Liver (tissue), 9 donors: ENCODE data around the gene POPDC3. TPM values are rescaled to one million over a fixed set of nuclear protein-coding genes. Genes with fewer than 3 reads are reported as not detected.

Source experiments
- DNase-seq: peaks from one replicate; pipeline ENCODE4 v3.0.0-alpha.2; 2017; ENCODE audit warnings: low spot score
- H3K27ac ChIP-seq, 2 donors: one replicate each; pipeline ENCODE4 v1.7.0; 2013; ENCODE audit warnings: inconsistent platforms in 2 of 2, low read length in 2 of 2, control low read depth in 1 of 2, low read depth in 1 of 2, mild to moderate bottlenecking in 1 of 2
- H3K27me3 ChIP-seq, 4 donors: one replicate each; pipeline versions ENCODE4 v1.6.1 to v1.7.0; 2013; ENCODE audit warnings: low read length in 3 of 4, inconsistent platforms in 1 of 4, mild to moderate bottlenecking in 1 of 4, moderate library complexity in 1 of 4; ENCODE audit not compliant: control insufficient read depth in 4 of 4, insufficient read depth in 4 of 4
- H3K36me3 ChIP-seq, 4 donors: one replicate each; pipeline versions ENCODE4 v1.6.1 to v1.7.0; 2013; ENCODE audit warnings: low read length in 3 of 4, mild to moderate bottlenecking in 3 of 4, low read depth in 1 of 4, moderate library complexity in 1 of 4; ENCODE audit not compliant: control insufficient read depth in 4 of 4, insufficient read depth in 3 of 4
- H3K4me1 ChIP-seq, 4 donors: one replicate each; pipeline versions ENCODE4 v1.6.1 to v1.7.0; 2013; ENCODE audit warnings: low read length in 3 of 4, mild to moderate bottlenecking in 3 of 4, moderate library complexity in 1 of 4; ENCODE audit not compliant: control insufficient read depth in 4 of 4, insufficient read depth in 4 of 4
- H3K4me3 ChIP-seq, 3 donors: one replicate each; pipeline versions ENCODE4 v1.6.1 to v1.7.0; 2013; ENCODE audit warnings: low read length in 3 of 3, control low read depth in 1 of 3, low read depth in 1 of 3, mild to moderate bottlenecking in 1 of 3
- H3K9ac ChIP-seq, 2 donors: one replicate each; pipeline ENCODE4 v1.7.0; 2013; ENCODE audit warnings: low read length in 2 of 2, mild to moderate bottlenecking in 2 of 2, moderate library complexity in 2 of 2, control low read depth in 1 of 2, low read depth in 1 of 2
- H3K9me3 ChIP-seq, 4 donors: one replicate each; pipeline versions ENCODE4 v1.6.1 to v1.7.0; 2013; ENCODE audit warnings: low read length in 3 of 4; ENCODE audit not compliant: control insufficient read depth in 4 of 4
- EGR1 ChIP-seq, 2 donors: IDR thresholded peaks; 2 replicates each; pipeline ENCODE4 v1.6.1; 2016 to 2018; ENCODE audit warnings: antibody characterized with exemption in 2 of 2, low read depth in 2 of 2
- FOXA1 ChIP-seq: IDR thresholded peaks from 2 replicates; pipeline ENCODE4 v1.6.1; 2016; ENCODE audit warnings: antibody characterized with exemption
- FOXA2 ChIP-seq: IDR thresholded peaks from 2 replicates; pipeline ENCODE4 v1.6.1; 2016; ENCODE audit warnings: antibody characterized with exemption
- GABPA ChIP-seq, 2 donors: IDR thresholded peaks in 1 of 2; conservative IDR thresholded peaks in 1 of 2; 2 replicates each; pipeline ENCODE4 v1.6.1; 2016; ENCODE audit warnings: antibody characterized with exemption in 2 of 2, mild to moderate bottlenecking in 1 of 2, moderate library complexity in 1 of 2
- HNF4A ChIP-seq, 2 donors: conservative IDR thresholded peaks; 2 replicates each; pipeline ENCODE4 v1.6.1; 2016; ENCODE audit warnings: antibody characterized with exemption in 2 of 2, mild to moderate bottlenecking in 2 of 2
- HNF4G ChIP-seq: IDR thresholded peaks from 2 replicates; pipeline ENCODE4 v1.6.1; 2016; ENCODE audit warnings: antibody characterized with exemption
- NR2F2 ChIP-seq: IDR thresholded peaks from 2 replicates; pipeline ENCODE4 v1.6.1; 2016; ENCODE audit warnings: antibody characterized with exemption
- RAD21 ChIP-seq, 2 donors: IDR thresholded peaks; 2 replicates each; pipeline ENCODE4 v1.6.1; 2016; ENCODE audit warnings: antibody characterized with exemption in 2 of 2, mild to moderate bottlenecking in 2 of 2
- SP1 ChIP-seq: IDR thresholded peaks from 2 replicates; pipeline ENCODE4 v1.6.1; 2018; ENCODE audit warnings: antibody characterized with exemption, mild to moderate bottlenecking
- YY1 ChIP-seq: IDR thresholded peaks from 2 replicates; pipeline ENCODE4 v1.6.1; 2016; ENCODE audit warnings: antibody characterized with exemption, mild to moderate bottlenecking
- WGBS: extraction: QIAGEN DNeasy Blood & Tissue Kit; methylation state at CpG from one replicate; pipeline ENCODE4 v1.1.7; 2013; 5-methylcytosine and 5-hydroxymethylcytosine counted together
- polyA plus RNA-seq, 2 donors: library from polyadenylated mRNA; stranded (reverse) in 1 of 2; unstranded in 1 of 2; fragments of 200-250 nt in 1 of 2; fragments of >200 nt in 1 of 2; fragmentation: Nextera tagmentation in 1 of 2; extraction: Ambion mirVana in 1 of 2; gene quantifications; one replicate each; pipeline versions ENCODE4 v1.2.1 to v1.2.3, GENCODE V29; 2013 to 2015
- total RNA-seq, 2 donors: library from RNA; depleted of rRNA; stranded (reverse); fragments of >200 nt; gene quantifications; one replicate each; pipeline ENCODE4 v1.2.3, GENCODE V29; 2014
- TF ChIP-seq, protein P1 (sequence below): IDR thresholded peaks from 2 replicates; pipeline ENCODE4 v1.6.1; 2016; ENCODE audit warnings: antibody characterized with exemption
- TF ChIP-seq, protein P2 (sequence below): IDR thresholded peaks from 2 replicates; pipeline ENCODE4 v1.6.1; 2016; ENCODE audit warnings: antibody characterized with exemption, mild to moderate bottlenecking
- TF ChIP-seq, protein P3 (sequence below): IDR thresholded peaks from 2 replicates; pipeline ENCODE4 v1.6.1; 2016; ENCODE audit warnings: antibody characterized with exemption
- TF ChIP-seq, protein P4 (sequence below): IDR thresholded peaks from 2 replicates; pipeline ENCODE4 v1.6.1; 2016; ENCODE audit warnings: antibody characterized with exemption
- donor health status: healthy.
- donor health status: healthy.
- donor health status: healthy.
- donor health status: healthy.
- donor health status: healthy.

POPDC3 gene
- total and polyA plus RNA-seq, 4 donors: not detected

DNA sequence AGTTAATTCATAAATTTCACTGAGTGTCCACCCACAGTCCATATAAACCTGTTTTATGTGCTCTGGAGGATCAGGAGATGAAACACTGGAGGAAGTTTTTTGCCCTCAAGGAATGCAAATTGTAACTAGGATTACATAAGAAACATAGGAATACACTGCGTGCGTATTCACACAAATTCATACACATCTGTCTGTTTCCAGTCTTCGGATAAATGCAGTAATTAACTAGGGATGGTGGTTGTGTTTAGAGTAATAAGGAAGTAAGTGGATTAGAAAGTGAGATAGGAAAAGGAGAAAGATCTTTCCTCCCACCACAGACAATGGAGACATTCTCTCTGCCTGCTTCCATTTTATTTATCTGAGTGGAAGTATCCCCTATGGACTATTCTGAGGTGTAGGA, 35.7 kb upstream of the POPDC3 start:
- no peak for DNase-seq
- TF ChIP-seq HNF4G: no peak
- TF ChIP-seq, protein P1, sequence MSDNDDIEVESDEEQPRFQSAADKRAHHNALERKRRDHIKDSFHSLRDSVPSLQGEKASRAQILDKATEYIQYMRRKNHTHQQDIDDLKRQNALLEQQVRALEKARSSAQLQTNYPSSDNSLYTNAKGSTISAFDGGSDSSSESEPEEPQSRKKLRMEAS: no peak
- no peaks in the 10 kb centered on the region for H3K4me1 ChIP-seq
- H3K9me3 ChIP-seq: no peaks in the 10 kb centered on the region
- no peak overlapping the region for H3K4me3 ChIP-seq
- no peak overlapping the region for H3K27ac ChIP-seq
- H3K27me3 ChIP-seq: no peaks in the 10 kb centered on the region
- no peaks in the 10 kb centered on the region for H3K36me3 ChIP-seq
- no peak overlapping the region for H3K9ac ChIP-seq
- 83% methylated on average over 3 of the region's 3 CpGs for WGBS

DNA sequence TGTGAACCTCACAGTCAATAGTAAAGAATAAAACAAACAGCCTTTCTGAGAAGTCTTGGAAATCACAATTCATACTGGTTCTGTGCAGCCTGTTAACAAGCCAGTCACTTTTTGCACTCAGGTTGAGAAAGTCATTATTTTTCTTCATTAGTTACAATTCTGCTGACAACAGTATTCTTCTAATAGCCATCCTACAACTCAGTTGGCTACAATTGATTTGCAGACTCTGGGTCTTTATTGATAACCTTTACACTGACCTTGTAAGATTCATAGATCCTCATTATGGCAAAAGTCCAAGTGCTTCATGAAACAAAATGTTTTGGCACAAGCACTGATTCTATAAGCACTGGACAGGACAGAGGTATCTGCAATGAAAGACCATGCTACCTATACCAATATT, 34.9 kb upstream of the POPDC3 start:
- no peak overlapping the region for H3K9ac ChIP-seq
- H3K4me3 ChIP-seq: no peak overlapping the region
- no peaks in the 10 kb centered on the region for H3K4me1 ChIP-seq
- DNase-seq: no peak
- no peaks in the 10 kb centered on the region for H3K9me3 ChIP-seq
- TF ChIP-seq RAD21 (IDR thresholded peaks at IDR 0.05): no peak
- TF ChIP-seq, protein P2, sequence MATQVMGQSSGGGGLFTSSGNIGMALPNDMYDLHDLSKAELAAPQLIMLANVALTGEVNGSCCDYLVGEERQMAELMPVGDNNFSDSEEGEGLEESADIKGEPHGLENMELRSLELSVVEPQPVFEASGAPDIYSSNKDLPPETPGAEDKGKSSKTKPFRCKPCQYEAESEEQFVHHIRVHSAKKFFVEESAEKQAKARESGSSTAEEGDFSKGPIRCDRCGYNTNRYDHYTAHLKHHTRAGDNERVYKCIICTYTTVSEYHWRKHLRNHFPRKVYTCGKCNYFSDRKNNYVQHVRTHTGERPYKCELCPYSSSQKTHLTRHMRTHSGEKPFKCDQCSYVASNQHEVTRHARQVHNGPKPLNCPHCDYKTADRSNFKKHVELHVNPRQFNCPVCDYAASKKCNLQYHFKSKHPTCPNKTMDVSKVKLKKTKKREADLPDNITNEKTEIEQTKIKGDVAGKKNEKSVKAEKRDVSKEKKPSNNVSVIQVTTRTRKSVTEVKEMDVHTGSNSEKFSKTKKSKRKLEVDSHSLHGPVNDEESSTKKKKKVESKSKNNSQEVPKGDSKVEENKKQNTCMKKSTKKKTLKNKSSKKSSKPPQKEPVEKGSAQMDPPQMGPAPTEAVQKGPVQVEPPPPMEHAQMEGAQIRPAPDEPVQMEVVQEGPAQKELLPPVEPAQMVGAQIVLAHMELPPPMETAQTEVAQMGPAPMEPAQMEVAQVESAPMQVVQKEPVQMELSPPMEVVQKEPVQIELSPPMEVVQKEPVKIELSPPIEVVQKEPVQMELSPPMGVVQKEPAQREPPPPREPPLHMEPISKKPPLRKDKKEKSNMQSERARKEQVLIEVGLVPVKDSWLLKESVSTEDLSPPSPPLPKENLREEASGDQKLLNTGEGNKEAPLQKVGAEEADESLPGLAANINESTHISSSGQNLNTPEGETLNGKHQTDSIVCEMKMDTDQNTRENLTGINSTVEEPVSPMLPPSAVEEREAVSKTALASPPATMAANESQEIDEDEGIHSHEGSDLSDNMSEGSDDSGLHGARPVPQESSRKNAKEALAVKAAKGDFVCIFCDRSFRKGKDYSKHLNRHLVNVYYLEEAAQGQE: no peak
- TF ChIP-seq FOXA2: no peak
- no peak for TF ChIP-seq YY1
- no peak for TF ChIP-seq GABPA (IDR thresholded peaks at IDR 0.05 in 1 of 2, conservative IDR thresholded peaks at IDR 0.05 in 1 of 2)
- TF ChIP-seq, protein P3, sequence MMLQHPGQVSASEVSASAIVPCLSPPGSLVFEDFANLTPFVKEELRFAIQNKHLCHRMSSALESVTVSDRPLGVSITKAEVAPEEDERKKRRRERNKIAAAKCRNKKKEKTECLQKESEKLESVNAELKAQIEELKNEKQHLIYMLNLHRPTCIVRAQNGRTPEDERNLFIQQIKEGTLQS: no peak
- TF ChIP-seq HNF4A (conservative IDR thresholded peaks at IDR 0.05): no peak
- TF ChIP-seq, protein P1: no peak
- TF ChIP-seq NR2F2: no peak
- H3K27me3 ChIP-seq: no peaks in the 10 kb centered on the region
- H3K27ac ChIP-seq: no peak overlapping the region
- no peaks in the 10 kb centered on the region for H3K36me3 ChIP-seq

DNA sequence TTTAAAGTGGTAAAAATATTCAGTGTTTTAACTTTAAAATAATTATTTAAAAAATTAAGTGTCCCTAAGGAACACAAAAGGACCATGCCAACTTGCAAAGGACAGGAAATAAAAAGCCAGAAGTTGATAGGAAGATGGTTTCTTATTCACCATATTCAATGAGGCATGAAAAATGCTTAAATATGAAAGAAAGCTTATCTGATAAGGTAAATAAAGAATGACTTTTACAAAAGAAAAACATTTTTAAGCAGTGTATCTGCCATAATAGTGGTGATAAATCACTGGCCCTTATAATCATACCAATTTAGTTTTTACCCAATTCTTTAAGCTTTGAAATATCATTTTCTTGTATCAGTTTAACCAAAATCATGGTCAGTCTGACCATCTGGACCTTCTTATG, 33.5 kb upstream of the POPDC3 start:
- Histone ChIP-seq H3K27me3 (no peaks in the 10 kb centered on the region), H3K27ac (no peak overlapping the region), H3K9ac (no peak overlapping the region), H3K4me3 (no peak overlapping the region), H3K4me1 (no peaks in the 10 kb centered on the region), H3K36me3 (no peaks in the 10 kb centered on the region), H3K9me3 (no peaks in the 10 kb centered on the region)
- no peak for DNase-seq
- TF ChIP-seq SP1 (no peak), NR2F2 (no peak), EGR1 (IDR thresholded peaks at IDR 0.05; ENCODE audit: low read depth in 2 of 2) (no peak), HNF4A (conservative IDR thresholded peaks at IDR 0.05) (no peak), GABPA (IDR thresholded peaks at IDR 0.05 in 1 of 2, conservative IDR thresholded peaks at IDR 0.05 in 1 of 2) (no peak), FOXA1 (no peak), FOXA2 (no peak)
- TF ChIP-seq, protein P3: no peak
- TF ChIP-seq, protein P2: no peak
- TF ChIP-seq, protein P4, sequence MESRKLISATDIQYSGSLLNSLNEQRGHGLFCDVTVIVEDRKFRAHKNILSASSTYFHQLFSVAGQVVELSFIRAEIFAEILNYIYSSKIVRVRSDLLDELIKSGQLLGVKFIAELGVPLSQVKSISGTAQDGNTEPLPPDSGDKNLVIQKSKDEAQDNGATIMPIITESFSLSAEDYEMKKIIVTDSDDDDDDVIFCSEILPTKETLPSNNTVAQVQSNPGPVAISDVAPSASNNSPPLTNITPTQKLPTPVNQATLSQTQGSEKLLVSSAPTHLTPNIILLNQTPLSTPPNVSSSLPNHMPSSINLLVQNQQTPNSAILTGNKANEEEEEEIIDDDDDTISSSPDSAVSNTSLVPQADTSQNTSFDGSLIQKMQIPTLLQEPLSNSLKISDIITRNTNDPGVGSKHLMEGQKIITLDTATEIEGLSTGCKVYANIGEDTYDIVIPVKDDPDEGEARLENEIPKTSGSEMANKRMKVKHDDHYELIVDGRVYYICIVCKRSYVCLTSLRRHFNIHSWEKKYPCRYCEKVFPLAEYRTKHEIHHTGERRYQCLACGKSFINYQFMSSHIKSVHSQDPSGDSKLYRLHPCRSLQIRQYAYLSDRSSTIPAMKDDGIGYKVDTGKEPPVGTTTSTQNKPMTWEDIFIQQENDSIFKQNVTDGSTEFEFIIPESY: no peak
- TF ChIP-seq, protein P1: no peak
